SK-N-SH (cell line): ENCODE measurements around the gene SHROOM3.

ENCODE experiments used
- CHD2 ChIP-seq: fragments of 150-350 bp; IDR thresholded peaks from 2 replicates; pipeline ENCODE4 v1.6.1; 2018; ENCODE audit warnings: low read length; ENCODE audit not compliant: partially characterized antibody
- CTCF ChIP-seq: fragments of 200-600 bp; sonication (generic); IDR thresholded peaks from 2 replicates; pipeline ENCODE4 v1.6.1; 2017; ENCODE audit warnings: antibody characterized with exemption, mild to moderate bottlenecking, moderate library complexity
- JUND ChIP-seq: IDR thresholded peaks from 2 replicates; pipeline ENCODE4 v1.4.0; 2012
- REST ChIP-seq: IDR thresholded peaks from 2 replicates; pipeline ENCODE4 v1.6.1; 2012; ENCODE audit warnings: mild to moderate bottlenecking, low read depth, low read length, moderate library complexity
- SIN3A ChIP-seq: IDR thresholded peaks from 2 replicates; pipeline ENCODE4 v1.6.1; 2012; ENCODE audit warnings: low read depth, mild to moderate bottlenecking, low read length, moderate library complexity, borderline replicate concordance
- TAF1 ChIP-seq: IDR thresholded peaks from 2 replicates; pipeline ENCODE4 v1.6.1; 2012; ENCODE audit warnings: low read depth, mild to moderate bottlenecking, low read length, moderate library complexity, borderline replicate concordance
- TEAD4 ChIP-seq: IDR thresholded peaks from 2 replicates; pipeline ENCODE4 v1.4.0; 2012; ENCODE audit warnings: mild to moderate bottlenecking, borderline replicate concordance; ENCODE audit not compliant: insufficient read depth
- ZBTB33 ChIP-seq: IDR thresholded peaks from 2 replicates; pipeline ENCODE4 v1.4.0; 2012; ENCODE audit warnings: low read depth, borderline replicate concordance

- no peak for TF ChIP-seq CTCF
- TF ChIP-seq CHD2 = no peak
- TF ChIP-seq SIN3A = no peak
- TF ChIP-seq JUND = no peak
- TF ChIP-seq ZBTB33 = no peak
- 0 out of 2 replicates have a peak, but pooled peaks have one; percentile 7 for TF ChIP-seq TEAD4
- no peak for TF ChIP-seq REST
- TF ChIP-seq TAF1 = no peak
Measured at GRCh38 chr4:76623217-76624045, 188.4 kb downstream of the SHROOM3 start.
